ENCODE measurements around the gene TPGS2. TPM values are rescaled to one million over a fixed set of nuclear protein-coding genes. Genes with fewer than 3 reads are reported as not detected.

The TPGS2 gene
- total and polyA plus RNA-seq, 2 of the 13 experiments (the other 11 are each of a cell fraction or from before 2014, with no cell fraction given), result 73.3 to 137 TPM

GRCh38 chr18:36843199-36843598 lies 14.4 kb upstream of the TPGS2 start:
- Histone ChIP-seq H3K4me3 (replicated peaks in 1 of 3; ENCODE audit: insufficient read depth in 1 of 3, low read depth in 2 of 3, low read length in 3 of 3) (no peak overlapping the region), H3K9ac (ENCODE audit: insufficient read depth, low read depth, low read length) (no peak overlapping the region), H3K4me1 (ENCODE audit: insufficient read depth, low read length) (no peaks in the 10 kb centered on the region), H2AFZ (ENCODE audit: low read length) (no peak overlapping the region), H3K27me3 (ENCODE audit: control insufficient read depth in 1 of 2, insufficient read depth in 2 of 2, low read length in 2 of 2) (no peaks in the 10 kb centered on the region), H4K20me1 (ENCODE audit: insufficient read depth, low read length) (no peaks in the 10 kb centered on the region), H3K36me3 (replicated peaks in 1 of 2; ENCODE audit: control insufficient read depth in 1 of 2, insufficient read depth in 2 of 2, low read length in 2 of 2) (peaks cover 0 to 4% of the 10 kb centered on the region in 2 experiments; a peak in 1 of 5 replicates), H3K79me2 (ENCODE audit: insufficient read depth, low read length) (no peaks in the 10 kb centered on the region), H3K9me3 (ENCODE audit: low read length) (no peaks in the 10 kb centered on the region), H3K27ac (ENCODE audit: extremely low read length, insufficient read depth, low read length) (no peak overlapping the region), H3K4me2 (ENCODE audit: low read depth, low read length) (no peak overlapping the region)
- intact Hi-C loops (cut with micrococcal nuclease; ENCODE audit: unreplicated experiment), result no loop called here
- ChIA-PET POLR2A (no interaction called here), CTCF (ENCODE audit: low intra/inter-chr PET ratio, low total read pairs) (no interaction called here)
- TF ChIP-seq FOSL1 (CRISPR knock-in tag; IDR thresholded peaks at IDR 0.05; ENCODE audit: borderline replicate concordance) (no peak), HBP1 (CRISPR knock-in tag; IDR thresholded peaks at IDR 0.05; ENCODE audit: low read depth) (no peak), ZSCAN12 (CRISPR knock-in tag; IDR thresholded peaks at IDR 0.05) (no peak), ZSCAN30 (CRISPR knock-in tag; IDR thresholded peaks at IDR 0.05) (no peak), TGIF2 (CRISPR knock-in tag; IDR thresholded peaks at IDR 0.05) (no peak), MEIS1 (CRISPR knock-in tag; IDR thresholded peaks at IDR 0.05; ENCODE audit: borderline replicate concordance) (no peak), PPARG (CRISPR knock-in tag; conservative IDR thresholded peaks at IDR 0.05) (no peak), AKAP8 (CRISPR knock-in tag; IDR thresholded peaks at IDR 0.05) (no peak), MIER2 (CRISPR knock-in tag; IDR thresholded peaks at IDR 0.05) (no peak), KIAA2018 (CRISPR knock-in tag; IDR thresholded peaks at IDR 0.05; ENCODE audit: borderline replicate concordance) (no peak), ISL2 (CRISPR knock-in tag; IDR thresholded peaks at IDR 0.05) (no peak), FOXM1 (CRISPR knock-in tag; IDR thresholded peaks at IDR 0.05) (no peak), ZNF143 (CRISPR knock-in tag; IDR thresholded peaks at IDR 0.05) (no peak), GRHL1 (CRISPR knock-in tag; conservative IDR thresholded peaks at IDR 0.05) (no peak), ZNF230 (CRISPR knock-in tag; IDR thresholded peaks at IDR 0.05) (no peak)
- no peak for FAIRE-seq
- 97% methylated on average over 5 of the region's 5 CpGs for WGBS (ENCODE audit: low lambda C conversion rate)
- BruUV-seq (replicated peaks), result no TSS peak
- in situ Hi-C loops (cut with HindIII; ENCODE audit: extremely low pct_ligation_motif_present, low pct_unique_long_range_greater_than_20kb), result no loop called here
- no peak for ATAC-seq
- no peak for DNase-seq (ENCODE audit: low spot score)
